B cell (primary cell): Measurements from ENCODE around the gene SEL1L. TPM values are rescaled to one million over a fixed set of nuclear protein-coding genes. Genes with fewer than 3 reads are reported as not detected.

ENCODE experiments used
- ATAC-seq: fragments of 200-7000 bp; cut with Tn5 transposase; one replicate; pipeline ENCODE4 v1.10.0; 2021; ENCODE audit warnings: low read depth, mild to moderate bottlenecking, moderate number of reproducible peaks, moderate library complexity
- CTCF ChIA-PET: fragments of 350-600 bp; sonication (Branson Sonifier 250); formaldehyde crosslinking; loops from one replicate; lab custom pipeline; 2021; ENCODE audit warnings: antibody characterized with exemption, inconsistent platforms; lab: Charles Lee
- POLR2A ChIA-PET: fragments of 350-600 bp; sonication (Branson Sonifier 250); formaldehyde crosslinking; loops from one replicate; lab custom pipeline; 2021; ENCODE audit warnings: antibody characterized with exemption; lab: Charles Lee
- DNase-seq: peaks from one replicate; pipeline ENCODE4 v3.0.0; 2013
- H2AFZ ChIP-seq: 2 replicates; pipeline ENCODE4 v1.6.1; 2012; ENCODE audit warnings: mild to moderate bottlenecking, low read depth, low read length; ENCODE audit not compliant: insufficient read depth, poor library complexity, severe bottlenecking
- H3K27ac ChIP-seq, 2 donors: 1 replicate in 1 of 2; 2 replicates in 1 of 2; pipeline ENCODE4 v1.5.1; 2012 to 2013; ENCODE audit warnings: low read length in 2 of 2, mild to moderate bottlenecking in 2 of 2, moderate library complexity in 1 of 2
- H3K27me3 ChIP-seq, 4 experiments: fragments of 200-600 bp in 1 of 4; sonication (generic) in 1 of 4; replicated peaks in 1 of 4; 1 replicate in 2 of 4; 2 replicates in 2 of 4; pipeline versions ENCODE4 v1.6.1 to v1.7.0; 2013 to 2016; ENCODE audit warnings: low read length in 3 of 4, mild to moderate bottlenecking in 2 of 4, mixed read lengths in 1 of 4, moderate library complexity in 1 of 4; ENCODE audit not compliant: insufficient read depth in 4 of 4, control insufficient read depth in 3 of 4; ENCODE audit errors: control extremely low read depth in 1 of 4
- H3K36me3 ChIP-seq, 2 experiments: replicated peaks in 1 of 2; 1 replicate in 1 of 2; 2 replicates in 1 of 2; pipeline versions ENCODE4 v1.6.1 to v1.7.1; 2013; ENCODE audit warnings: low read length in 1 of 2; ENCODE audit not compliant: insufficient read depth in 2 of 2, control insufficient read depth in 1 of 2; ENCODE audit errors: control extremely low read depth in 1 of 2, extremely low read depth in 1 of 2
- H3K4me1 ChIP-seq, 2 donors: fragments of 200-600 bp in 1 of 2; sonication (generic) in 1 of 2; 1 replicate in 1 of 2; 2 replicates in 1 of 2; pipeline versions ENCODE4 v1.5.1 to v1.6.1; 2013 to 2017; ENCODE audit warnings: low read length in 2 of 2; ENCODE audit not compliant: control insufficient read depth in 2 of 2, insufficient read depth in 2 of 2
- H3K4me2 ChIP-seq: replicated peaks from 2 replicates; pipeline ENCODE3; 2012; ENCODE audit warnings: mild to moderate bottlenecking, low read depth, low read length; ENCODE audit not compliant: poor library complexity, severe bottlenecking
- H3K4me3 ChIP-seq, 5 experiments: fragments of 200-600 bp in 1 of 5; sonication (generic) in 1 of 5; 1 replicate in 3 of 5; 2 replicates in 2 of 5; pipeline versions ENCODE4 v1.5.1 to v1.7.0; 2011 to 2016; ENCODE audit warnings: low read length in 4 of 5, mild to moderate bottlenecking in 4 of 5, low read depth in 2 of 5, control low read depth in 1 of 5, moderate library complexity in 1 of 5; ENCODE audit not compliant: insufficient read depth in 1 of 5; ENCODE audit errors: control extremely low read depth in 1 of 5, extremely low read depth in 1 of 5
- H3K79me2 ChIP-seq: fragments of 200-600 bp; sonication (generic); one replicate; pipeline ENCODE4 v1.6.0; 2016; ENCODE audit warnings: low read length; ENCODE audit not compliant: control insufficient read depth, insufficient read depth
- H3K9ac ChIP-seq: fragments of 200-600 bp; sonication (generic); 2 replicates; pipeline ENCODE4 v1.6.1; 2017; ENCODE audit warnings: mild to moderate bottlenecking, low read length, moderate library complexity
- H3K9me3 ChIP-seq, 3 donors: one replicate each; pipeline versions ENCODE4 v1.6.1 to v1.7.1; 2013; ENCODE audit warnings: low read length in 2 of 3; ENCODE audit not compliant: control insufficient read depth in 2 of 3, insufficient read depth in 1 of 3; ENCODE audit errors: control extremely low read depth in 1 of 3
- H4K20me1 ChIP-seq: 2 replicates; pipeline ENCODE4 v1.6.0; 2012; ENCODE audit warnings: mild to moderate bottlenecking, low read length; ENCODE audit not compliant: insufficient read depth, control insufficient read depth, poor library complexity, severe bottlenecking
- H3K27ac Mint-ChIP-seq: one replicate; pipeline ENCODE4 v1.8.0; 2021; ENCODE audit warnings: mixed read lengths
- H3K27me3 Mint-ChIP-seq: one replicate; pipeline ENCODE4 v1.8.0; 2021; ENCODE audit warnings: mixed read lengths
- H3K4me1 Mint-ChIP-seq: one replicate; pipeline ENCODE4 v1.8.0; 2021; ENCODE audit warnings: mixed read lengths
- H3K4me3 Mint-ChIP-seq: one replicate; pipeline ENCODE4 v1.8.0; 2021; ENCODE audit warnings: mixed read lengths
- H3K9me3 Mint-ChIP-seq: one replicate; pipeline ENCODE4 v1.8.0; 2022; ENCODE audit warnings: mixed read lengths; ENCODE audit not compliant: insufficient read depth
- EZH2 ChIP-seq: IDR thresholded peaks from 2 replicates; pipeline ENCODE4 v1.6.1; 2012; ENCODE audit warnings: borderline replicate concordance, low read depth, mild to moderate bottlenecking, moderate library complexity, low read length; ENCODE audit not compliant: insufficient read depth, poor library complexity, severe bottlenecking
- WGBS: methylation state at CpG from one replicate; pipeline ENCODE4 v1.1.5; 2013; ENCODE audit warnings: missing lambda C conversion rate; ENCODE audit not compliant: insufficient coverage; 5-methylcytosine and 5-hydroxymethylcytosine counted together
- intact Hi-C: fragments of 100-400 bp; cut with micrococcal nuclease; formaldehyde crosslinking; loops from one replicate; pipeline ENCODE4 v1.10.0; 2022
- polyA plus RNA-seq: library from polyadenylated mRNA; depleted of rRNA; stranded (reverse); fragments of >200 nt; gene quantifications from 2 replicates; pipeline ENCODE4 v1.2.3, GENCODE V29; 2012
- total RNA-seq, 2 donors: library from RNA; stranded (reverse); fragments of 120-200 nt in 1 of 2; gene quantifications; 1 replicate in 1 of 2; 2 replicates in 1 of 2; pipeline versions ENCODE4 v1.2.3 to v1.2.4, GENCODE V29; 2013 to 2022
- TF ChIP-seq, protein P1 (sequence below): fragments of 200-600 bp; IDR thresholded peaks from one replicate; pipeline ENCODE4 v1.8.0; 2022; ENCODE audit warnings: antibody characterized with exemption, mild to moderate bottlenecking

Gene SEL1L
- total and polyA plus RNA-seq, 2 donors (not counting 1 experiment from before 2014, with no cell fraction given) = 7.3 to 50.0 TPM

DNA sequence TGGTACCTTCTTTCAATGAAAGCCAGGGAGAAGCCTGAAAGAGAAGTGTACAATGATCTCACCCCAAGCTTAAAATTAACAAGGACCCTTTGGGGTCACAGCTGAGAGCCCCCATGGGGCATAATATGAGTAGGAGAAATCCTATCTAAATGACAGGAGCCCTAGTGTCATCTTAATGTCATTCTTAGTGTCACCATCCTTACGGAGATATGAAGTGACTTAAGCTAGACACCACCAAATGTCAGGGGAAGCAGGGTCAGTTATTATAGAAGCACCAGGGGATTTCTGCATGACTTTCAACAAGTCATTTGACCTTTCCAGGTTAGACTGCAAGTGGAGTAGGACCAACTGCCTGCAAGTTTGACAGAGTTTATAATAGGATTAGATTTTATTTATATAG, 104.6 kb downstream of the SEL1L start:
- CTCF ChIA-PET = no interaction called here
- no peak overlapping the region for H3K27ac ChIP-seq
- H3K9me3 ChIP-seq = no peaks in the 10 kb centered on the region
- intact Hi-C loops = no loop called here
- H3K4me1 ChIP-seq = no peaks in the 10 kb centered on the region
- H3K4me3 ChIP-seq = no peak overlapping the region
- no peak for ATAC-seq
- no peak for DNase-seq
- Mint-ChIP-seq H3K27me3 (peaks cover 60% of the 10 kb centered on the region), H3K27ac (no peak overlapping the region), H3K4me3 (no peak overlapping the region), H3K9me3 (no peaks in the 10 kb centered on the region), H3K4me1 (no peaks in the 10 kb centered on the region)
- no peak overlapping the region for H3K9ac ChIP-seq
- peaks cover 0 to 26% (median 14%) of the 10 kb centered on the region in 4 experiments for H3K27me3 ChIP-seq
- H2AFZ ChIP-seq = no peak overlapping the region
- POLR2A ChIA-PET = no interaction called here
- H3K79me2 ChIP-seq = no peaks in the 10 kb centered on the region
- TF ChIP-seq EZH2 = no peak
- TF ChIP-seq, protein P1, sequence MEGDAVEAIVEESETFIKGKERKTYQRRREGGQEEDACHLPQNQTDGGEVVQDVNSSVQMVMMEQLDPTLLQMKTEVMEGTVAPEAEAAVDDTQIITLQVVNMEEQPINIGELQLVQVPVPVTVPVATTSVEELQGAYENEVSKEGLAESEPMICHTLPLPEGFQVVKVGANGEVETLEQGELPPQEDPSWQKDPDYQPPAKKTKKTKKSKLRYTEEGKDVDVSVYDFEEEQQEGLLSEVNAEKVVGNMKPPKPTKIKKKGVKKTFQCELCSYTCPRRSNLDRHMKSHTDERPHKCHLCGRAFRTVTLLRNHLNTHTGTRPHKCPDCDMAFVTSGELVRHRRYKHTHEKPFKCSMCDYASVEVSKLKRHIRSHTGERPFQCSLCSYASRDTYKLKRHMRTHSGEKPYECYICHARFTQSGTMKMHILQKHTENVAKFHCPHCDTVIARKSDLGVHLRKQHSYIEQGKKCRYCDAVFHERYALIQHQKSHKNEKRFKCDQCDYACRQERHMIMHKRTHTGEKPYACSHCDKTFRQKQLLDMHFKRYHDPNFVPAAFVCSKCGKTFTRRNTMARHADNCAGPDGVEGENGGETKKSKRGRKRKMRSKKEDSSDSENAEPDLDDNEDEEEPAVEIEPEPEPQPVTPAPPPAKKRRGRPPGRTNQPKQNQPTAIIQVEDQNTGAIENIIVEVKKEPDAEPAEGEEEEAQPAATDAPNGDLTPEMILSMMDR = no peak
- H4K20me1 ChIP-seq = no peaks in the 10 kb centered on the region
- H3K36me3 ChIP-seq = no peaks in the 10 kb centered on the region
- no peak overlapping the region for H3K4me2 ChIP-seq
- no CpG with 5 or more reads among the region's 1 CpG for WGBS

DNA sequence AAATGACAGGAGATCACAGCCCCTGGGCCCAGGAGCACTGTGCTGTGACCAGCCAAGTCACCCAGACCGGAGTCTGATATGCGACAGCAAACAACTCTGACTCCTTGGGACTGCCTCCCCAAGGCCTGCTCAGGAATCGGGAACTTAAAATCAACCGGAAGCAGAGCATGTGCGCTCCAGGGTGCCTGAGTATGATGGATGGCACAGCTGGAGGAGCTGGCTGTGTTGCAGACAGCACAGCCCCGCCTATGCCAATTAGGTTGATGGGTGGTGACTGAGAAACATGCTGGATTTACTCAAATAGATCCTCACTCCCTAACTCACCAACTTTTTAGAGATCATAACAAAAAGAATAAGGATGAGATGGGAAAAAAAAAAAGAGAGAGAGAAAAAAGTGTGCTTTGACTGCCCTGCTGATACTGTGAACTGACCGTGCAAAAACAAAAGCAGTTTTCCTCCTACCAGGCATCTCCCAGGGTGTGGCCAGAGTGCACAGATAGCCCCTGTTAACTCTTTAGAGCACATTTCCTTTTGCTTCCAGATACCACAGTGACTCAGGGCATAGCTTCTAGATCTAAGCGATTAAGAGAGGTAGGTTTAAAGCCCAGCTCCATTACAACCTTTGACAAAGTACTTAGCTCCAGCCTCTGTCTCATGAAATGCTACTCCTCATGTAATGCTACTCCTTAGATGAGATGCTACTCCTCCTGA, 106.2 kb downstream of the SEL1L start:
- H3K27ac ChIP-seq = no peak overlapping the region
- peaks cover 0 to 17% (median 8%) of the 10 kb centered on the region in 4 experiments for H3K27me3 ChIP-seq
- CTCF ChIA-PET = interaction anchor here (0.5 to 0.7 kb wide), 2 partner anchors 10 to 552 kb away, joined by 3 read pairs; no protein-coding TSS in a partner anchor
- no peaks in the 10 kb centered on the region for H3K9me3 Mint-ChIP-seq
- WGBS = 15% methylated on average over 5 of the region's 8 CpGs
- no peak overlapping the region for H3K9ac ChIP-seq
- H3K4me2 ChIP-seq = no peak overlapping the region
- H3K36me3 ChIP-seq = no peaks in the 10 kb centered on the region
- no peak overlapping the region for H2AFZ ChIP-seq
- H4K20me1 ChIP-seq = no peaks in the 10 kb centered on the region
- ATAC-seq (no peak), DNase-seq (no peak)
- no peaks in the 10 kb centered on the region for H3K79me2 ChIP-seq
- H3K4me1 Mint-ChIP-seq = no peaks in the 10 kb centered on the region
- intact Hi-C loops = no loop called here
- H3K9me3 ChIP-seq = no peaks in the 10 kb centered on the region
- no peak overlapping the region for H3K27ac Mint-ChIP-seq
- POLR2A ChIA-PET = no interaction called here
- H3K4me3 ChIP-seq = no peak overlapping the region
- H3K27me3 Mint-ChIP-seq = peaks cover 45% of the 10 kb centered on the region
- TF ChIP-seq, protein P1 = no peak
- no peak for TF ChIP-seq EZH2
- no peaks in the 10 kb centered on the region for H3K4me1 ChIP-seq
- no peak overlapping the region for H3K4me3 Mint-ChIP-seq
